H9 (cell line): ENCODE results near the gene MALL. TPM values are rescaled to one million over a fixed set of nuclear protein-coding genes. Genes with fewer than 3 reads are reported as not detected.

ENCODE experiments used
- DNase-seq: peaks from one replicate; pipeline ENCODE4 v3.0.0-alpha.2; 2017
- H2AFZ ChIP-seq: one replicate; pipeline ENCODE4 v1.6.1; 2013; ENCODE audit warnings: mild to moderate bottlenecking, low read length, control low read depth, moderate library complexity
- H2AK5ac ChIP-seq: 2 replicates; pipeline ENCODE4 v1.6.1; 2013; ENCODE audit warnings: low read length, control low read depth, mixed read lengths; ENCODE audit not compliant: insufficient read length
- H2BK120ac ChIP-seq: one replicate; pipeline ENCODE4 v1.6.1; 2013; ENCODE audit warnings: low read depth, mild to moderate bottlenecking, low read length, control low read depth, inconsistent platforms; ENCODE audit not compliant: poor library complexity, severe bottlenecking
- H2BK12ac ChIP-seq: 2 replicates; pipeline ENCODE4 v1.6.1; 2013; ENCODE audit warnings: low read length, control low read depth, mixed read lengths, low read depth; ENCODE audit not compliant: insufficient read length
- H2BK15ac ChIP-seq: 2 replicates; pipeline ENCODE4 v1.6.1; 2013; ENCODE audit warnings: low read depth, low read length, control low read depth
- H2BK20ac ChIP-seq: one replicate; pipeline ENCODE4 v1.6.1; 2013; ENCODE audit warnings: low read depth, mild to moderate bottlenecking, low read length, control low read depth, inconsistent platforms; ENCODE audit not compliant: poor library complexity, severe bottlenecking
- H2BK5ac ChIP-seq: 2 replicates; pipeline ENCODE4 v1.6.1; 2013; ENCODE audit warnings: low read length, control low read depth, mixed read lengths; ENCODE audit not compliant: insufficient read length
- H3K14ac ChIP-seq: 2 replicates; pipeline ENCODE4 v1.6.1; 2013; ENCODE audit warnings: low read length, control low read depth; ENCODE audit not compliant: insufficient read depth
- H3K18ac ChIP-seq: 2 replicates; pipeline ENCODE4 v1.6.1; 2013; ENCODE audit warnings: low read depth, mild to moderate bottlenecking, mixed read lengths, low read length, control low read depth; ENCODE audit not compliant: insufficient read length
- H3K23ac ChIP-seq: 2 replicates; pipeline ENCODE4 v1.6.1; 2013; ENCODE audit warnings: low read length, control low read depth, mixed read lengths, low read depth; ENCODE audit not compliant: insufficient read length
- H3K23me2 ChIP-seq: 2 replicates; pipeline ENCODE4 v1.6.1; 2013; ENCODE audit warnings: low read depth, mild to moderate bottlenecking, mixed read lengths, low read length, control low read depth; ENCODE audit not compliant: insufficient read length, poor library complexity, severe bottlenecking
- H3K27ac ChIP-seq: 2 replicates; pipeline ENCODE4 v1.5.1; 2013; ENCODE audit warnings: low read length, control low read depth, mixed read lengths, low read depth; ENCODE audit not compliant: insufficient read length
- H3K27me3 ChIP-seq: 2 replicates; pipeline ENCODE4 v1.6.1; 2013; ENCODE audit warnings: low read length, control low read depth, inconsistent platforms; ENCODE audit not compliant: insufficient read depth
- H3K4ac ChIP-seq: 2 replicates; pipeline ENCODE4 v1.6.1; 2013; ENCODE audit warnings: low read depth, mild to moderate bottlenecking, control low read depth, inconsistent platforms, low read length, moderate library complexity
- H3K4me1 ChIP-seq: 2 replicates; pipeline ENCODE4 v1.6.1; 2013; ENCODE audit warnings: low read length, control low read depth, inconsistent platforms; ENCODE audit not compliant: insufficient read depth
- H3K4me2 ChIP-seq: 2 replicates; pipeline ENCODE4 v1.6.1; 2013; ENCODE audit warnings: low read length, control low read depth, mixed read lengths; ENCODE audit not compliant: insufficient read length, insufficient read depth
- H3K56ac ChIP-seq: 2 replicates; pipeline ENCODE4 v1.6.1; 2013; ENCODE audit warnings: low read depth, mild to moderate bottlenecking, mixed read lengths, low read length, control low read depth; ENCODE audit not compliant: insufficient read length
- H3K79me1 ChIP-seq: 2 replicates; pipeline ENCODE4 v1.6.1; 2013; ENCODE audit warnings: low read depth, mild to moderate bottlenecking, moderate library complexity, low read length, control low read depth, inconsistent platforms; ENCODE audit not compliant: insufficient read depth, poor library complexity, severe bottlenecking
- H3K79me2 ChIP-seq: 2 replicates; pipeline ENCODE4 v1.6.1; 2013; ENCODE audit warnings: low read length, control low read depth, inconsistent platforms; ENCODE audit not compliant: insufficient read depth
- H3K9ac ChIP-seq: 2 replicates; pipeline ENCODE4 v1.6.1; 2013; ENCODE audit warnings: low read length, control low read depth, mixed read lengths; ENCODE audit not compliant: insufficient read length; ENCODE audit errors: extremely low read depth
- H3K9me3 ChIP-seq: one replicate; pipeline ENCODE4 v1.6.1; 2013; ENCODE audit warnings: low read depth, low read length, inconsistent platforms; ENCODE audit not compliant: control insufficient read depth
- H3T11ph ChIP-seq: one replicate; pipeline ENCODE4 v1.6.1; 2013; ENCODE audit warnings: mild to moderate bottlenecking, low read length, control low read depth, inconsistent platforms
- H4K20me1 ChIP-seq: one replicate; pipeline ENCODE4 v1.6.1; 2013; ENCODE audit not compliant: control insufficient read depth, insufficient read length, insufficient read depth
- H4K5ac ChIP-seq: 2 replicates; pipeline ENCODE4 v1.6.1; 2013; ENCODE audit warnings: low read depth, mild to moderate bottlenecking, mixed read lengths, low read length, control low read depth; ENCODE audit not compliant: insufficient read length
- H4K8ac ChIP-seq: replicated peaks from 2 replicates; pipeline ENCODE4 v1.6.1; 2013; ENCODE audit warnings: low read length, control low read depth, mixed read lengths, low read depth; ENCODE audit not compliant: insufficient read length
- H4K91ac ChIP-seq: 2 replicates; pipeline ENCODE4 v1.6.1; 2013; ENCODE audit warnings: low read depth, mild to moderate bottlenecking, moderate library complexity, mixed read lengths, low read length, control low read depth; ENCODE audit not compliant: insufficient read length
- H3K27ac Mint-ChIP-seq, 3 experiments: 2 replicates in 2 of 3; 3 replicates in 1 of 3; pipeline ENCODE4 v1.8.0; 2020 to 2021; ENCODE audit warnings: mixed read lengths in 3 of 3, mild to moderate bottlenecking in 1 of 3, moderate library complexity in 1 of 3
- H3K27me3 Mint-ChIP-seq: 2 replicates; pipeline ENCODE4 v1.8.0; 2021; ENCODE audit warnings: low read depth, mild to moderate bottlenecking, moderate library complexity, mixed read lengths
- H3K36me3 Mint-ChIP-seq, 3 experiments: 2 replicates in 2 of 3; 3 replicates in 1 of 3; pipeline ENCODE4 v1.8.0; 2020 to 2021; ENCODE audit warnings: low read depth in 3 of 3, mixed read lengths in 3 of 3; ENCODE audit not compliant: insufficient read depth in 1 of 3
- H3K4me1 Mint-ChIP-seq, 2 experiments: 2 replicates each; pipeline ENCODE4 v1.8.0; 2020; ENCODE audit warnings: mixed read lengths in 2 of 2
- H3K4me3 Mint-ChIP-seq, 2 experiments: 2 replicates in 1 of 2; 3 replicates in 1 of 2; pipeline ENCODE4 v1.8.0; 2020 to 2021; ENCODE audit warnings: mild to moderate bottlenecking in 2 of 2, mixed read lengths in 2 of 2, moderate library complexity in 1 of 2
- H3K9me3 Mint-ChIP-seq, 2 experiments: 2 replicates in 1 of 2; 3 replicates in 1 of 2; pipeline ENCODE4 v1.8.0; 2020; ENCODE audit warnings: mild to moderate bottlenecking in 2 of 2, mixed read lengths in 2 of 2, moderate library complexity in 1 of 2
- CTCF ChIP-seq: fragments of 200-600 bp; sonication (generic); conservative IDR thresholded peaks from 3 replicates; pipeline ENCODE4 v1.8.0; 2021; ENCODE audit warnings: antibody characterized with exemption, mild to moderate bottlenecking
- WGBS: extraction: QIAGEN DNeasy Blood & Tissue Kit; methylation state at CpG from one replicate; pipeline ENCODE4 v1.1.7; 2013; ENCODE audit warnings: missing lambda C conversion rate, low lambda C conversion rate, mixed read lengths; ENCODE audit not compliant: insufficient read length; ENCODE audit errors: extremely low coverage; 5-methylcytosine and 5-hydroxymethylcytosine counted together
- total RNA-seq: library from RNA; stranded (reverse); gene quantifications from 2 replicates; pipeline ENCODE4 v1.2.1, GENCODE V29; 2021

Gene MALL
- total RNA-seq, 1 experiment from 2014 or later = 5.0 TPM

- no peaks in the 10 kb centered on the region for H3K4me1 ChIP-seq
- TF ChIP-seq CTCF = no peak
- no peak overlapping the region for H3K56ac ChIP-seq
- H3K9ac ChIP-seq = no peak overlapping the region
- Mint-ChIP-seq H3K36me3 (no peaks in the 10 kb centered on the region; a peak in 1 of 7 replicates), H3K4me1 (peaks cover 5 to 11% of the 10 kb centered on the region in 2 experiments; a peak in 3 of 4 replicates), H3K9me3 (peaks cover 0 to 2% of the 10 kb centered on the region in 2 experiments; a peak in 1 of 5 replicates), H3K4me3 (no peak overlapping the region), H3K27ac (no peak overlapping the region), H3K27me3 (no peaks in the 10 kb centered on the region; the same call in 1 of the 2 replicates)
- H3K4ac ChIP-seq = no peak overlapping the region
- no peak overlapping the region for H2BK20ac ChIP-seq
- H2BK120ac ChIP-seq = no peak overlapping the region
- no peaks in the 10 kb centered on the region for H4K20me1 ChIP-seq
- H3T11ph ChIP-seq = no peak overlapping the region
- H4K8ac ChIP-seq = no peak overlapping the region
- H4K91ac ChIP-seq = no peak overlapping the region
- no peaks in the 10 kb centered on the region for H3K27me3 ChIP-seq
- WGBS = no CpG with 5 or more reads among the region's 14 CpGs
- H3K27ac ChIP-seq = no peak overlapping the region
- no peak overlapping the region for H2BK5ac ChIP-seq
- no peak overlapping the region for H3K18ac ChIP-seq
- H3K14ac ChIP-seq = no peak overlapping the region
- H4K5ac ChIP-seq = no peak overlapping the region
- no peak overlapping the region for H3K23ac ChIP-seq
- H3K4me2 ChIP-seq = no peak overlapping the region
- H2AK5ac ChIP-seq = no peak overlapping the region
- H3K79me2 ChIP-seq = no peaks in the 10 kb centered on the region
- H3K9me3 ChIP-seq = no peaks in the 10 kb centered on the region
- no peaks in the 10 kb centered on the region for H3K23me2 ChIP-seq
- H2BK15ac ChIP-seq = no peak overlapping the region
- H2AFZ ChIP-seq = no peak overlapping the region
- H2BK12ac ChIP-seq = no peak overlapping the region
- peak; percentile 13 for DNase-seq
- H3K79me1 ChIP-seq = no peaks in the 10 kb centered on the region
Measured at GRCh38 chr2:110097506-110098220, 18.0 kb downstream of the MALL start.
